Peyer's patch (tissue), 4 donors: ENCODE results near the gene ACSM4. TPM values are rescaled to one million over a fixed set of nuclear protein-coding genes. Genes with fewer than 3 reads are reported as not detected.
"Not testable (repeated sequence)": the region's sequence is repeated elsewhere in the genome, so short reads cannot be mapped to it uniquely, and the experiment has no call there.

Source experiments
- DNase-seq, 3 donors: peaks; one replicate each; pipeline ENCODE4 v3.0.0-alpha.2; 2017 to 2019
- H3K27ac ChIP-seq, 4 donors: fragments of 200-600 bp; sonication (generic); one replicate each; pipeline ENCODE4 v1.5.1; 2016 to 2019
- H3K27me3 ChIP-seq, 2 donors: fragments of 200-600 bp; sonication (generic); one replicate each; pipeline ENCODE4 v1.5.1; 2019
- H3K36me3 ChIP-seq, 3 donors: fragments of 200-600 bp; sonication (generic); one replicate each; pipeline ENCODE4 v1.5.1; 2016 to 2019
- H3K4me1 ChIP-seq, 4 donors: fragments of 200-600 bp; sonication (generic); one replicate each; pipeline ENCODE4 v1.5.1; 2016 to 2019
- H3K4me3 ChIP-seq, 4 donors: fragments of 200-600 bp; sonication (generic); 1 replicate in 3 of 4; 2 replicates in 1 of 4; pipeline ENCODE4 v1.5.1; 2016 to 2019; ENCODE audit warnings: mild to moderate bottlenecking in 1 of 4
- H3K9me3 ChIP-seq, 4 donors: fragments of 200-600 bp; sonication (generic); one replicate each; pipeline ENCODE4 v1.5.1; 2016 to 2019; ENCODE audit warnings: mild to moderate bottlenecking in 1 of 4
- POLR2A ChIP-seq, 2 donors: fragments of 450-650 bp; IDR thresholded peaks; one replicate each; pipeline ENCODE4 v1.5.1; 2017; ENCODE audit warnings: antibody characterized with exemption in 2 of 2, mild to moderate bottlenecking in 2 of 2, moderate library complexity in 2 of 2
- total RNA-seq, 4 donors: library from RNA; depleted of rRNA; stranded (reverse); fragments of >200 nt; gene quantifications; one replicate each; pipeline ENCODE4 v1.1.0, GENCODE V29; 2016
- TF ChIP-seq, protein P1 (sequence below), 6 experiments: fragments of 450-650 bp in 4 of 6; fragments of 200-600 bp in 2 of 6; sonication (generic) in 1 of 6; IDR thresholded peaks; one replicate each; pipeline ENCODE4 v1.5.1; 2017 to 2019; ENCODE audit warnings: antibody characterized with exemption in 6 of 6, mild to moderate bottlenecking in 3 of 6, moderate library complexity in 1 of 6

ACSM4 gene
- total RNA-seq, 4 donors from 2014 or later: not detected

DNA sequence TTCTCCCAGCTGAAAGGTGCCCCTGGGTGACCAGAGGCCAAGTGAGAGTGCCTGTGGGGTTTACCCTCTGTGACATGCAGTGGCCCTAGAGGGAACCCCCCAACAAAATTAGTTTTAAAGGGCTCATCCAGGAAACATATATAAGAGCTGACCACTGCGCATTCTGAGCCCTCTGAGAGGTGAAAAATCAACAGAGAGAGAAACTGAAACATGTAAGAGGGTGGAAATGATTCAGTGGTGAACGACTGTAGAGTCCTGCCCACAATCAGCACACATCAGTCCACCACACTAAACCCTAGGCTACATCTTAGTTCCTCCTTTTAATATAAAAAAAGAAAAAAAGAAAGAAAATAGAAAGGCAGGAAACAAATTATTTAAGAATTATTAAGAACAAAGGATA is 21.0 kb upstream of the ACSM4 start:
- Histone ChIP-seq H3K27ac (no peak overlapping the region), H3K4me3 (no peak overlapping the region), H3K36me3 (no peaks in the 10 kb centered on the region), H3K4me1 (no peaks in the 10 kb centered on the region), H3K27me3 (no peaks in the 10 kb centered on the region), H3K9me3 (no peaks in the 10 kb centered on the region)
- no peak for DNase-seq
- TF ChIP-seq, protein P1, sequence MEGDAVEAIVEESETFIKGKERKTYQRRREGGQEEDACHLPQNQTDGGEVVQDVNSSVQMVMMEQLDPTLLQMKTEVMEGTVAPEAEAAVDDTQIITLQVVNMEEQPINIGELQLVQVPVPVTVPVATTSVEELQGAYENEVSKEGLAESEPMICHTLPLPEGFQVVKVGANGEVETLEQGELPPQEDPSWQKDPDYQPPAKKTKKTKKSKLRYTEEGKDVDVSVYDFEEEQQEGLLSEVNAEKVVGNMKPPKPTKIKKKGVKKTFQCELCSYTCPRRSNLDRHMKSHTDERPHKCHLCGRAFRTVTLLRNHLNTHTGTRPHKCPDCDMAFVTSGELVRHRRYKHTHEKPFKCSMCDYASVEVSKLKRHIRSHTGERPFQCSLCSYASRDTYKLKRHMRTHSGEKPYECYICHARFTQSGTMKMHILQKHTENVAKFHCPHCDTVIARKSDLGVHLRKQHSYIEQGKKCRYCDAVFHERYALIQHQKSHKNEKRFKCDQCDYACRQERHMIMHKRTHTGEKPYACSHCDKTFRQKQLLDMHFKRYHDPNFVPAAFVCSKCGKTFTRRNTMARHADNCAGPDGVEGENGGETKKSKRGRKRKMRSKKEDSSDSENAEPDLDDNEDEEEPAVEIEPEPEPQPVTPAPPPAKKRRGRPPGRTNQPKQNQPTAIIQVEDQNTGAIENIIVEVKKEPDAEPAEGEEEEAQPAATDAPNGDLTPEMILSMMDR (IDR thresholded peaks at IDR 0.05): no peak
- TF ChIP-seq POLR2A (IDR thresholded peaks at IDR 0.05): no peak

DNA sequence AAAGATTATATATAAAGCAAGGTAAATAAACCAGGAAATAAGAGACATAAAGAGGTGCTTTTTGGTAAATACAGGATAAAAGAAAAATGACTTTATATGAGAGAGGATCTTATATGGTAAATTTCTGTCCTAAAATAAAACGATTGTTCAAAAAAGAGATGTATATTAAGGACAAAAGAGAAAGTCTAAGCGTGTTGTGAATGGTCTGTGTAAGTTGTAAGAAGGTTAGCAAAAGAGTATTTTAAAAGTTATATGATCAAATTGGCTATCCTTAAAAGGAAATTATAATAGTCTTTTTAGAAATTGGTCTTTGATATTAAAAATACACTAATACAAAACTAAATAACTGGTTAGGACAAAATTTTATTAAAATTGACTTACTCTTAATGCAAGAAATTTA is 14.1 kb upstream of the ACSM4 start:
- Histone ChIP-seq H3K9me3 (no peaks in the 10 kb centered on the region), H3K27ac (no peak overlapping the region), H3K27me3 (no peaks in the 10 kb centered on the region), H3K4me1 (no peaks in the 10 kb centered on the region), H3K36me3 (no peaks in the 10 kb centered on the region), H3K4me3 (no peak overlapping the region)
- TF ChIP-seq POLR2A (IDR thresholded peaks at IDR 0.05): no peak
- TF ChIP-seq, protein P1 (IDR thresholded peaks at IDR 0.05): no peak
- no peak for DNase-seq

DNA sequence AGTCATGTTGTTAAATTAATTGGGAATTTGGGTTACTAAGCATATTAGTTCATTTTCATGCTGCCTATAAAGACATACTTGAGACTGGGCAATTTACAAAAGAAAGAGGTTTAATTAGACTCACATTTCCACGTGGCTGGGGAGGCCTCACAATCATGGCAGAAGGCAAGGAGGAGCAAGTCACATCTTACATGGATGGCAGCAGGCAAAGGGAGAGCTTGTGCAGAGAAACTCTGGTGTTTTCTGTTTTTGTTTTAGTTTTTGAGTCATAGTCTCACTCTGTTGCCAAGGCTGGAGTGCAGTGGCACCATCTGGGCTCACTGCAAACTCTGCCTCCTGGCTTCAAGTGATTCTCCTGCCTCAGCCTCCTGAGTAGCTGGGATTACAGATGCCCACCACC is 13.3 kb upstream of the ACSM4 start:
- H3K9me3 ChIP-seq, H3K4me1 ChIP-seq, H3K27ac ChIP-seq: not testable (repeated sequence)

DNA sequence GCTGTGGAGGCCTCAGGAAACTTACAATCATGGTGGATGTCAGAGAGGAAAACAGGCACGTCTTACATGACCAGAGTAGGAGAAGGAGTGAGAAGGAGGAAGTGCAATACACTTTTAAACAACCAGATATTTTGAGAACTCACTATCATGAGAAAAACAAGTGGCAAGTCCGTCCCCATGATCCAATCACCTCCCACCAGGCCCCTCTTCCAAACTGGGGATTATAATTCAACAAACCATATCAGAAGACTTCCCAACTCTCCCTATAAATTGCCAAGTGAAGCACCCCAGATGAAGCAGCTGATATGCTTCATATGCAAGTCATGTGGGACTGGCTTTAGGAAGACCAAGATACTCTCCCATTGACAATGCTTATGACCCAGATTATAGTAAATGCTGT is 11.6 kb upstream of the ACSM4 start:
- Histone ChIP-seq H3K4me1 (no peaks in the 10 kb centered on the region), H3K4me3 (no peak overlapping the region), H3K27ac (no peak overlapping the region), H3K9me3 (no peaks in the 10 kb centered on the region), H3K36me3 (no peaks in the 10 kb centered on the region), H3K27me3 (no peaks in the 10 kb centered on the region)
- no peak for DNase-seq
- TF ChIP-seq, protein P1 (IDR thresholded peaks at IDR 0.05): no peak
- TF ChIP-seq POLR2A (IDR thresholded peaks at IDR 0.05): no peak

More for the DNA sequence above, 13.3 kb upstream of the ACSM4 start:
- H3K36me3 ChIP-seq, H3K27me3 ChIP-seq, H3K4me3 ChIP-seq, DNase-seq: not testable (repeated sequence)

DNA sequence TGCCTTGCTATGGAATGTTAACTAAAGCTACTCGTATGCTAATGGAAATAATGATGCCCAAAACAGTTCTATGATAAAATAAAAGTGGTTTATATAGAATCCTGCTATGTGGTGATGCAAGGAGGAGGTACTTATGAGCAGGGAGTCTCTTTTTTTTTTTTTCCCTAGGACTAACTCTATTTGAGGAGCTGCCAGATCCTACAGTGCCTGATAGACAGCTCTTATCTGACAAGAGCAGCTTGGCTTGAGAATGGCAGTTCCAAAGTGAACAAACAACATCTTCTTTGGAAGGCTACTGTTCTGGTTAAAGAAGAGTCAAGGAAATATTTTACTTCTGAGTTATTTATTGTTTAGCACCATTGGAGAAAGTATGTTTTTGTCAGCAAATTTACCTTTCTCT is 10.2 kb upstream of the ACSM4 start:
- no peaks in the 10 kb centered on the region for H3K27me3 ChIP-seq
- no peak for DNase-seq
- H3K36me3 ChIP-seq: no peaks in the 10 kb centered on the region
- no peaks in the 10 kb centered on the region for H3K9me3 ChIP-seq
- no peak overlapping the region for H3K4me3 ChIP-seq
- TF ChIP-seq, protein P1 (IDR thresholded peaks at IDR 0.05): no peak
- TF ChIP-seq POLR2A (IDR thresholded peaks at IDR 0.05): no peak
- H3K27ac ChIP-seq: no peak overlapping the region
- H3K4me1 ChIP-seq: no peaks in the 10 kb centered on the region

DNA sequence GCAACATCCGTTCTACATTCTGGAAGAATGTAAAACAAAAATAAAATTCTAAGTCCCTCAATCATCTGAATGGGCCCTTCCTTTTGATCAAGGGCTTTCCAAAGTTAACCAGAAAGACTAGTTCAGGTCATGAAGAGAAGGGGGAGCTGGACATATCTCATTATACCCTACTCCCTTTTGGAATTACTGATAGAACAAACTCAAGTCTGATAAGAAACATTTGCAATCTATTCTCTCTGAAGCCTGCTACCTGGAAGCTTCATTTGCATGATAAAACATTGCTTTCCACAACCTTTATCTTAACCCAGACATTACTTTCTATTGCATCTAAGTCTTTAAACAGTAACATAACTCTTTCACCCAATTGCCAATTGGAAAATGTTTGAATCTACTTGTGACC is 8.3 kb upstream of the ACSM4 start:
- H3K27ac ChIP-seq: no peak overlapping the region
- no peaks in the 10 kb centered on the region for H3K4me1 ChIP-seq
- TF ChIP-seq POLR2A (IDR thresholded peaks at IDR 0.05): no peak
- TF ChIP-seq, protein P1 (IDR thresholded peaks at IDR 0.05): no peak
- H3K27me3 ChIP-seq: no peaks in the 10 kb centered on the region
- H3K4me3 ChIP-seq: no peak overlapping the region
- H3K36me3 ChIP-seq: no peaks in the 10 kb centered on the region
- no peak for DNase-seq
- no peaks in the 10 kb centered on the region for H3K9me3 ChIP-seq
